Ishikawa (cell line): Measurements from ENCODE around the gene MFN2.

Experiments
- CEBPB ChIP-seq: IDR thresholded peaks from 2 replicates; pipeline ENCODE4 v1.6.1; 2012
- CREB1 ChIP-seq: IDR thresholded peaks from 2 replicates; pipeline ENCODE4 v1.6.1; 2012; ENCODE audit warnings: low read depth
- EP300 ChIP-seq: IDR thresholded peaks from 2 replicates; pipeline ENCODE4 v1.6.1; 2012; ENCODE audit warnings: borderline replicate concordance
- FOXM1 ChIP-seq: IDR thresholded peaks from 2 replicates; pipeline ENCODE4 v1.6.1; 2012; ENCODE audit warnings: low read depth, borderline replicate concordance
- TAF1 ChIP-seq: IDR thresholded peaks from 2 replicates; pipeline ENCODE4 v1.6.1; 2012; ENCODE audit warnings: low read depth, mild to moderate bottlenecking
- TCF12 ChIP-seq: IDR thresholded peaks from 2 replicates; pipeline ENCODE4 v1.6.1; 2012; ENCODE audit warnings: low read depth
- TEAD4 ChIP-seq: IDR thresholded peaks from 2 replicates; pipeline ENCODE4 v1.6.1; 2012
- TF ChIP-seq, protein P1 (sequence below): IDR thresholded peaks from 2 replicates; pipeline ENCODE4 v1.6.1; 2012; ENCODE audit warnings: low read depth, mild to moderate bottlenecking
- TF ChIP-seq, protein P2 (sequence below): IDR thresholded peaks from 2 replicates; pipeline ENCODE4 v1.6.1; 2012

DNA sequence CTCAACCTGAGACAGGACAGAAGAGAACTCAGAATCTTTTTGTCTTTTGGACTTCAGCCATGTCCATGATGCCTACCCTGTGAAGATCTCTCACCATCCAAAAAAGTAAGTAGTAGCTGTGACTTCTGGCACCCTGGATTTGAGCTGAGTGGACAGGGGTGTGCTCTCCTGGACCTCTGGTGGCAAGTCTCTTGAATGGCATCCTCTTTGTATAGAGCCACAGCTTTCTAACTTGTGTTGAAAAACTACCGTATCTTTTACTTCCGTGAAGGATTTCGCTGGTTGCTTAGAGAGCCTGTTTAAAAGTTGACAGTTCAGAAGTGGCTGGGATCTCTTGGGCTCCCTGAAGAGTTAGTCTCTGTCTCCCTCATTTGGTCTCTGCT is 1.8 kb downstream of the MFN2 start:
- no peak for TF ChIP-seq FOXM1
- TF ChIP-seq, protein P1, sequence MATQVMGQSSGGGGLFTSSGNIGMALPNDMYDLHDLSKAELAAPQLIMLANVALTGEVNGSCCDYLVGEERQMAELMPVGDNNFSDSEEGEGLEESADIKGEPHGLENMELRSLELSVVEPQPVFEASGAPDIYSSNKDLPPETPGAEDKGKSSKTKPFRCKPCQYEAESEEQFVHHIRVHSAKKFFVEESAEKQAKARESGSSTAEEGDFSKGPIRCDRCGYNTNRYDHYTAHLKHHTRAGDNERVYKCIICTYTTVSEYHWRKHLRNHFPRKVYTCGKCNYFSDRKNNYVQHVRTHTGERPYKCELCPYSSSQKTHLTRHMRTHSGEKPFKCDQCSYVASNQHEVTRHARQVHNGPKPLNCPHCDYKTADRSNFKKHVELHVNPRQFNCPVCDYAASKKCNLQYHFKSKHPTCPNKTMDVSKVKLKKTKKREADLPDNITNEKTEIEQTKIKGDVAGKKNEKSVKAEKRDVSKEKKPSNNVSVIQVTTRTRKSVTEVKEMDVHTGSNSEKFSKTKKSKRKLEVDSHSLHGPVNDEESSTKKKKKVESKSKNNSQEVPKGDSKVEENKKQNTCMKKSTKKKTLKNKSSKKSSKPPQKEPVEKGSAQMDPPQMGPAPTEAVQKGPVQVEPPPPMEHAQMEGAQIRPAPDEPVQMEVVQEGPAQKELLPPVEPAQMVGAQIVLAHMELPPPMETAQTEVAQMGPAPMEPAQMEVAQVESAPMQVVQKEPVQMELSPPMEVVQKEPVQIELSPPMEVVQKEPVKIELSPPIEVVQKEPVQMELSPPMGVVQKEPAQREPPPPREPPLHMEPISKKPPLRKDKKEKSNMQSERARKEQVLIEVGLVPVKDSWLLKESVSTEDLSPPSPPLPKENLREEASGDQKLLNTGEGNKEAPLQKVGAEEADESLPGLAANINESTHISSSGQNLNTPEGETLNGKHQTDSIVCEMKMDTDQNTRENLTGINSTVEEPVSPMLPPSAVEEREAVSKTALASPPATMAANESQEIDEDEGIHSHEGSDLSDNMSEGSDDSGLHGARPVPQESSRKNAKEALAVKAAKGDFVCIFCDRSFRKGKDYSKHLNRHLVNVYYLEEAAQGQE, result no peak
- TF ChIP-seq EP300, result no peak
- TF ChIP-seq TEAD4, result no peak
- no peak for TF ChIP-seq TCF12
- TF ChIP-seq CEBPB, result no peak
- no peak for TF ChIP-seq TAF1
- TF ChIP-seq CREB1, result no peak
- TF ChIP-seq, protein P2, sequence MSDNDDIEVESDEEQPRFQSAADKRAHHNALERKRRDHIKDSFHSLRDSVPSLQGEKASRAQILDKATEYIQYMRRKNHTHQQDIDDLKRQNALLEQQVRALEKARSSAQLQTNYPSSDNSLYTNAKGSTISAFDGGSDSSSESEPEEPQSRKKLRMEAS, result no peak
